8988T (cell line): ENCODE results near the gene OR2W1.

ENCODE experiments used
- DNase-seq: peaks from one replicate; pipeline ENCODE4 v3.0.0; 2011

Gene OR2W1

GRCh38 chr6:28995093-28995650, 49.8 kb downstream of the OR2W1 start:
- no peak for DNase-seq
